Measurements from ENCODE around the gene MIGA1. TPM values are rescaled to one million over a fixed set of nuclear protein-coding genes. Genes with fewer than 3 reads are reported as not detected.
"Not testable (repeated sequence)": the region's sequence is repeated elsewhere in the genome, so short reads cannot be mapped to it uniquely, and the experiment has no call there.

The MIGA1 gene
- total RNA-seq, 1 donor, result 4.6 TPM

DNA sequence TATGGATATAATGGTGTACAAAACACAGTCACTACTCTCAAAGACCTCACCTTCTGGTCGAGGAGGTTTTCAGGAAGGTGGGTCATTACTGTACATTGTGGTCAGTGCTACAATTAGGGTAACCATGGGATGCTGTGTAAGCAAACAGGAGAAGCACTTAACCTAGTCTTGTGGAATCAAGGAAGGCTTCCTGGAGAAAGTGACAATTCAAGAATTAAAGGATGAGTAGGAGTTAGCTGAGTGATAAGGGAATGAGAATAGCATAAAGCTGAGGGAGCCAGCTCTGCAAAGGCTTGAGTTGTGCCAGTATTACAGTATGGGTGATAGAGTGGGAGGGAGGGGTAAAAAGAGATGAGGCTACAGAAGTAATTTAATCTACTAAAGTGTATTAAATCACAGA, 126.2 kb downstream of the MIGA1 start:
- DNase-seq (ENCODE audit: low read depth in 2 of 3, low spot score in 2 of 3), result no peak

DNA sequence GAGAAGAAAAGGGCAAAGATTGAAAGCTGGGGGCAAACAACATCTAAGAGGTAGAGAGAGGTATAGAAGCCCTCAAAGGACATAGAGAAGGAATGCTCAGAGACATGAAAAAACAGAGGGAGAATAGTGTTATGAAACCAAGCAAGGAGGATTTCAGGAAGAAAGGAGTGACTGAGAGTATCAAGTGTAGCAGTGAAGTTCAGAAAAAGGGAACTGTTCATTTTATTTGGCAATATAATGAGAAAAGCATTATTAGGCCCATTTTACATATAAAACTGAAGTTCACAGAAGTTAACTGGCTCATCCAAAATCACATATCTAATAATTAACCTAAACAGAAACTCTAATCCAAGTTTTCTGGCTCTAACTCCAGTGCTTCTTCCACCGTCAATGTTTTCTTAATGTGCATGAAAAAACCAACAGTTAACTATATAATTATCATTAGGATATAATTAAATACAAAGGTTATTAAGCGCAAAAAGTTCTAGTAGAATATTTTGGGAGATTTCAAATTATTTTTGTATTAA, 126.6 kb downstream of the MIGA1 start:
- no peak for DNase-seq (ENCODE audit: low read depth in 2 of 3, low spot score in 2 of 3)

DNA sequence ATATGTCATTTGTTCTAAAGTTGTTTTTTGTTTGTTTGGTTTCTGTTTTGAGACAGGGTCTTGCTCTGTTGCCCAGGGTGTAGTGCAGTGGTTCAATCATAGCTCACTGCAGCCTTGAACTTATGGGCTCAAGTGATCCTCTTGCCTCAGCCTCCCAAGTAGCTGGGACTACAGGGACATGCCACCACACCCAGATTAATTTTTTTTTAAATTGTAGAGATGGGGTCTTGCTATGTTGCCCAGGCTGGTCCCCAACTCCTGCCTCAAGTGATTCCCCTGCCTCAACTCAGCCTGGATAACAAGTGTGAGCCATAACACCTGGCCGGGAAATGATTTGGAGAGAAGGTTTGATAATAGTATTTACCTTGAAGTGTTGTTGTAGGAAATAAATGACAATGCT, 127.2 kb downstream of the MIGA1 start:
- no peak for DNase-seq (ENCODE audit: low read depth in 2 of 3, low spot score in 2 of 3)

DNA sequence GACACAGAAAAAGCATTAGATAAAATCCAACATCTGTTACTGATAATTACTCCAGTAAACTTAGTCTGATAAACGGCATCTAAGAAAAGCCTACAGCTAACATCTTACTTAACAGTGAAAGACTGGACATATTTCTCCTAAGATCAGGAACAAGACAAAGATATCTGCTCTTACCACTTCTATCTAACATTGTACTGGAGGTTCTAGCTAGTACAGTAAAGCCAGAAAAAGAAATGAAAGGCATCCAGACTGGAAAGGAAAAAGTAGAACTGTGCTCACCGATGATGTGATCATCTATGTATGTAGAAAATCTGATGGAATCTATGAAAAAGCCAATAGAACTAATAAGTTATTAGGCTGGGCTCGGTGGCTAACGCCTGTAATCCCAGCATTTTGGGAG, 130.7 kb downstream of the MIGA1 start:
- DNase-seq (ENCODE audit: low read depth in 2 of 3, low spot score in 2 of 3), result no peak

DNA sequence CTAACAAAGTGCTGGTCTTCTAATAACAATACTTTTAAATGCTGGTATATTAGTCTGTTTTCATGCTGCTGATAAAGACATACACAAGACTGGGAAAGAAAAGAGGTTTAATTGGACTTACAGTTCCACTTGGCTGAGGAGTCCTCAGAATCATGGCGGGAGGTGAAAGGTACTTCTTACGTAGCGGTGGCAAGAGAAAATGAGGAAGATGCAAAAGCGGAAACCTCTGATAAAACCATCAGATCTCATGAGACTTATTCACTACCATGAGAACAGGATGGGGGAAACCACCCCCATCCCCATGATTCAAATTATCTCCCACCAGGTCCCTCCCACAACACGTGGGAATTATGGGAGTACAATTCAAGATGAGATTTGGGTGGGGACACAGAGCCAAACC, 139.5 kb downstream of the MIGA1 start:
- not testable (repeated sequence) for DNase-seq (ENCODE audit: low read depth in 2 of 3, low spot score in 2 of 3)

DNA sequence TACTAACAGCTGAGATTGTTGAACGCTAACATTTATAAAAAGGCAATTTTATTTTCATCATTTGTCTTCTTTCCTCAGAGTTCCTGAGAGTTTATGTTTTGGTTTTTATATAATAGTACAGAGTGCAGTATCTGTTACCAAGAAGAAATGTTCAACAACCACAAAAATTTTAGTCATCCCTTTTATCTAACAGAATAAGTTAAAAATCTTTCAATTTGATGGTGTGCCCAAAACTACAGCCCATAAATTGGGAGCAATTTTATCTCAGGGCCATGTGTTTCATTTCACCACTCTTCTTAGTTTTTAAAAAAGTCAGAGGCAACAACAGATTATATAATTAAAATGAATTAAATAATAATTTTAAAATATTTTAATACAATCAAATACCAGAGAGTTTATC, 146.1 kb downstream of the MIGA1 start:
- no peak for DNase-seq (ENCODE audit: low read depth in 2 of 3, low spot score in 2 of 3)

DNA sequence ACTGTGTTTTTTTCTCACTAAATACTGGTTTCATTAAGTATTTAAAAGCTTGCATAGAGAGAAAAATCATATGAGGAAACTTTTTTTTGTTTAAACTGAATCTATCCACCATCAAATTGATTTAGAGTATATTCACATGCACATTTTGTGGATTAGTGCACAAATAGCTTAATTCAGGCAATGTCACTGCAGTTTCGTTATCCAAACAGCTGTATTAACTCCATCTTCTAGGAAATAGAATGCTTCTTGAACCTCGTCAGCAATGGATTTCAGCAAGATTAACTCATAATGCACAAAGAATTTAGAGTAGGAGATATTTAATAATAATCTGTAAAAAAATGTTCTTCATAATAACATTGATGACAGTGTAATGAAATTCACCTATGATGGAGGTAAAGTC, 146.5 kb downstream of the MIGA1 start:
- no peak for DNase-seq (ENCODE audit: low read depth in 2 of 3, low spot score in 2 of 3)

DNA sequence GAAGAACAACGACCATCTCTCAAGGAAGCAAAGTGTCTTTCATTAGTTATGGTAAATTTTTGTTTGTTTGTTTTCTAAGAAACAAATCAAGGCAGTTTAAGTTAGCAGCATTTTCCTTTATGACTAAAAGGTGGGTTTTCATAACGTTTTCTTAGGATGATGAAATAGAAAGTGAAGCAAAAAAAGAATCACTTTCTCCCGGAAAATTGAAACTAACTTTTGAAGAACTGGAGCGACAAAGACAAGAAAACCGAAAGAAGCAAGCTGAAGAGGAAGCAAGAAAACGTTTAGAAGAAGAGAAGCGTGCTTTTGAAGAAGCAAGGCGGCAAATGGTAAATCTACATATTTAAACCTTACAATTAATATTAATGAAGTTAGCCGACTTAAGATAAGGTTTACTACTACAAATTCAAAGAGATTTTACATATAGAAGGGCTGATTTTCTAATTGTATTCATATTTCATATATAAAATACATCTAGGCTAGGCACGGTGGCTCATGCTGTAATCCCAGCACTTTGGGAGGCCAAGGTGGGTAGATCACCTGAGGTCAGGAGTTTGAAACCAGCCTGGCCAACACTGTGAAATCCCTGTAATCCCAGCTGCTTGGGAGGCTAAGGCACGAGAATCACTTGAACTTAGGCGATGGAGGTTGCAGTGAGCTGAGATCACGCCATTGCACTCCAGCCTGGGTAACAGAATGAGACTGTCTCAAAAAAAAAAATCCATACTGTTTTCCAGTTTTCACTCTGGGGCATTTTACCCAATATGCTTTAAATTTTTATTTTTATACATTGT, 147.3 kb downstream of the MIGA1 start:
- no peak for DNase-seq (ENCODE audit: low read depth in 2 of 3, low spot score in 2 of 3)

DNA sequence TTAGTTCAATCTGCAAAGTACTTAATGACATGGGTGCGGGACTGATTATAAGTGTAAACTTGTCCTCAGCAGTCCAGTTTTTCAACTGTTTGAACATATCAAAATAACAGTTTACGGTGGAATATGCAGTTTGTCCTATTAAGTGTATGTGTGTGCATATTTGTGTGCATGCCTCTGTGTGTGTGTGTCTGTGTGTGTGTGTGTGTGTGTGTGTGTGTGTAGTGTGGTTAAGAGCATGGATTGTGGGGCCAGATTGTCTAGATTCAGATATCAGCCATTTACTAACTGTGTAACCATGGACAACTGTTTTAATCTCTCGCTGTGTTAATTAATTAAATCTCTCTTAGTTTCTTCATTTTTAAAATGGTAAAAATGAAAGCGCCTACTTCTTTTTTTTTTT, 148.0 kb downstream of the MIGA1 start:
- DNase-seq (ENCODE audit: low read depth in 2 of 3, low spot score in 2 of 3), result no peak

Other genes starting within 250 kb of the MIGA1 start
- 29.4 TPM for gene ZZZ3, start 97.0 kb upstream of the MIGA1 start, total RNA-seq
- gene USP33, start 19.8 kb upstream of the MIGA1 start, total RNA-seq, result 31.8 TPM
- gene NEXN, start 109.0 kb downstream of the MIGA1 start, total RNA-seq, result under 0.01 TPM
- 130 TPM for gene FUBP1, start 199.4 kb downstream of the MIGA1 start, total RNA-seq
- gene DNAJB4, start 225.3 kb downstream of the MIGA1 start, total RNA-seq, result 4.6 TPM